Endothelial cell (in vitro differentiated cells): ENCODE results near the gene SH3BP5L. TPM values are rescaled to one million over a fixed set of nuclear protein-coding genes. Genes with fewer than 3 reads are reported as not detected.
"Not testable (repeated sequence)": the region's sequence is repeated elsewhere in the genome, so short reads cannot be mapped to it uniquely, and the experiment has no call there.

ENCODE experiments used
- DNase-seq: peaks from one replicate; pipeline ENCODE4 v3.0.0; 2021; ENCODE audit warnings: low spot score
- H3K27ac Mint-ChIP-seq: one replicate; pipeline ENCODE4 v1.8.0; 2021; ENCODE audit warnings: mixed read lengths, inconsistent platforms; ENCODE audit not compliant: unreplicated experiment
- H3K27me3 Mint-ChIP-seq: one replicate; pipeline ENCODE4 v1.8.0; 2021; ENCODE audit warnings: mild to moderate bottlenecking, moderate library complexity, mixed read lengths, inconsistent platforms; ENCODE audit not compliant: unreplicated experiment
- H3K36me3 Mint-ChIP-seq: one replicate; pipeline ENCODE4 v1.8.0; 2021; ENCODE audit warnings: mild to moderate bottlenecking, low read depth, mixed read lengths, inconsistent platforms; ENCODE audit not compliant: unreplicated experiment
- H3K4me1 Mint-ChIP-seq: one replicate; pipeline ENCODE4 v1.8.0; 2021; ENCODE audit warnings: mild to moderate bottlenecking, mixed read lengths, inconsistent platforms; ENCODE audit not compliant: unreplicated experiment
- H3K4me3 Mint-ChIP-seq: one replicate; pipeline ENCODE4 v1.8.0; 2021; ENCODE audit warnings: mild to moderate bottlenecking, mixed read lengths, inconsistent platforms; ENCODE audit not compliant: unreplicated experiment
- H3K9me3 Mint-ChIP-seq: one replicate; pipeline ENCODE4 v1.8.0; 2021; ENCODE audit warnings: mixed read lengths, inconsistent platforms; ENCODE audit not compliant: unreplicated experiment
- CTCF ChIP-seq: fragments of 200-600 bp; sonication (generic); IDR thresholded peaks from one replicate; pipeline ENCODE4 v1.5.0; 2021; ENCODE audit warnings: antibody characterized with exemption; ENCODE audit not compliant: unreplicated experiment
- total RNA-seq: library from RNA; stranded (reverse); fragmentation: NEBNext Ultra II Directional; extraction: Animal tissue kit (Norgen Biotek cat#: 25700); gene quantifications from one replicate; pipeline ENCODE4 v1.2.1, GENCODE V29; 2021; ENCODE audit not compliant: unreplicated experiment

SH3BP5L gene
- total RNA-seq, 1 donor from 2014 or later, result 30.7 TPM

- H3K27ac Mint-ChIP-seq, result no peak overlapping the region
- peak; percentile 66 for TF ChIP-seq CTCF
- H3K4me1 Mint-ChIP-seq, result peaks cover under 1% of the 10 kb centered on the region
- H3K27me3 Mint-ChIP-seq, result peaks cover 15% of the 10 kb centered on the region
- no peak overlapping the region for H3K4me3 Mint-ChIP-seq
- peaks cover 7% of the 10 kb centered on the region for H3K9me3 Mint-ChIP-seq
- DNase-seq, result peak; percentile 36
- H3K36me3 Mint-ChIP-seq, result peaks cover 25% of the 10 kb centered on the region
Measured at GRCh38 chr1:248807067-248807737, 18.5 kb downstream of the SH3BP5L start.

GRCh38 chr1:248805876-248806275 lies 19.8 kb downstream of the SH3BP5L start:
- peaks cover 10% of the 10 kb centered on the region for H3K27me3 Mint-ChIP-seq
- no peak overlapping the region for H3K27ac Mint-ChIP-seq
- H3K9me3 Mint-ChIP-seq, result peaks cover 7% of the 10 kb centered on the region
- H3K36me3 Mint-ChIP-seq, result peaks cover 17% of the 10 kb centered on the region
- DNase-seq, result no peak
- H3K4me3 Mint-ChIP-seq, result no peak overlapping the region
- TF ChIP-seq CTCF, result no peak
- H3K4me1 Mint-ChIP-seq, result no peaks in the 10 kb centered on the region

- no peak overlapping the region for H3K4me3 Mint-ChIP-seq
- TF ChIP-seq CTCF, result no peak
- peaks cover 11% of the 10 kb centered on the region for H3K9me3 Mint-ChIP-seq
- H3K36me3 Mint-ChIP-seq, result peaks cover 11% of the 10 kb centered on the region
- peaks cover 10% of the 10 kb centered on the region for H3K27me3 Mint-ChIP-seq
- DNase-seq, result no peak
- H3K27ac Mint-ChIP-seq, result no peak overlapping the region
- no peaks in the 10 kb centered on the region for H3K4me1 Mint-ChIP-seq
Measured at GRCh38 chr1:248804771-248805681, 20.7 kb downstream of the SH3BP5L start.

GRCh38 chr1:248803501-248803900 lies 22.2 kb downstream of the SH3BP5L start:
- Mint-ChIP-seq H3K9me3 (peaks cover 11% of the 10 kb centered on the region), H3K4me3 (peak overlapping the region; percentile 2)
- not testable (repeated sequence) for H3K27ac Mint-ChIP-seq, H3K27me3 Mint-ChIP-seq, DNase-seq, H3K36me3 Mint-ChIP-seq, H3K4me1 Mint-ChIP-seq

- H3K27ac Mint-ChIP-seq, result no peak overlapping the region
- peaks cover 7% of the 10 kb centered on the region for H3K36me3 Mint-ChIP-seq
- no peak for TF ChIP-seq CTCF
- DNase-seq, result no peak
- H3K4me3 Mint-ChIP-seq, result no peak overlapping the region
- H3K9me3 Mint-ChIP-seq, result peaks cover 11% of the 10 kb centered on the region
- no peaks in the 10 kb centered on the region for H3K4me1 Mint-ChIP-seq
- H3K27me3 Mint-ChIP-seq, result peaks cover 3% of the 10 kb centered on the region
Measured at GRCh38 chr1:248802454-248802853, 23.3 kb downstream of the SH3BP5L start.
